HG03469 (cell line): ENCODE measurements around the gene PMFBP1.

Experiments
- ATAC-seq: cut with Tn5 transposase; IDR thresholded peaks from one replicate; pipeline ENCODE4 v1.9.1; 2021; ENCODE audit warnings: mild to moderate bottlenecking, moderate library complexity, moderate number of reproducible peaks; ENCODE audit not compliant: unreplicated experiment

The PMFBP1 gene

GRCh38 chr16:72187551-72187950 is 15.6 kb upstream of the PMFBP1 start:
- no peak for ATAC-seq

- ATAC-seq: no peak
These were observed 11.0 kb upstream of the PMFBP1 start for GRCh38 chr16:72182976-72183375.

GRCh38 chr16:72179204-72179970 is 7.4 kb upstream of the PMFBP1 start:
- ATAC-seq: no peak

- no peak for ATAC-seq
These were observed 2.8 kb upstream of the PMFBP1 start for GRCh38 chr16:72174726-72175125.

- no peak for ATAC-seq
These were observed 2.0 kb upstream of the PMFBP1 start for GRCh38 chr16:72173997-72174396.

- ATAC-seq: no peak
These were observed 719 bp downstream of the PMFBP1 start for GRCh38 chr16:72171236-72171635.

GRCh38 chr16:72169708-72170107 is 2.2 kb downstream of the PMFBP1 start:
- no peak for ATAC-seq

GRCh38 chr16:72168365-72168764 is 3.6 kb downstream of the PMFBP1 start:
- no peak for ATAC-seq

GRCh38 chr16:72166954-72167561 is 4.9 kb downstream of the PMFBP1 start:
- no peak for ATAC-seq

GRCh38 chr16:72166151-72166550 is 5.8 kb downstream of the PMFBP1 start:
- no peak for ATAC-seq

- no peak for ATAC-seq
These were observed 7.3 kb downstream of the PMFBP1 start for GRCh38 chr16:72164691-72165090.

- ATAC-seq: no peak
These were observed 9.8 kb downstream of the PMFBP1 start for GRCh38 chr16:72162105-72162692.

- no peak for ATAC-seq
These were observed 12.2 kb downstream of the PMFBP1 start for GRCh38 chr16:72159801-72160200.

GRCh38 chr16:72159386-72159785 is 12.6 kb downstream of the PMFBP1 start:
- no peak for ATAC-seq

- no peak for ATAC-seq
These were observed 22.1 kb downstream of the PMFBP1 start for GRCh38 chr16:72149676-72150464.

GRCh38 chr16:72142476-72142875 is 29.5 kb downstream of the PMFBP1 start:
- no peak for ATAC-seq

- ATAC-seq: no peak
These were observed 32.0 kb downstream of the PMFBP1 start for GRCh38 chr16:72139908-72140307.

GRCh38 chr16:72138064-72138572 is 33.8 kb downstream of the PMFBP1 start:
- no peak for ATAC-seq

- ATAC-seq: no peak
These were observed 34.4 kb downstream of the PMFBP1 start for GRCh38 chr16:72137380-72138063.

- no peak for ATAC-seq
These were observed 37.4 kb downstream of the PMFBP1 start for GRCh38 chr16:72134507-72134906.

- ATAC-seq: no peak
These were observed 39.2 kb downstream of the PMFBP1 start for GRCh38 chr16:72132726-72133125.
